ENCODE data around the gene SWAP70.

The SWAP70 gene

DNA sequence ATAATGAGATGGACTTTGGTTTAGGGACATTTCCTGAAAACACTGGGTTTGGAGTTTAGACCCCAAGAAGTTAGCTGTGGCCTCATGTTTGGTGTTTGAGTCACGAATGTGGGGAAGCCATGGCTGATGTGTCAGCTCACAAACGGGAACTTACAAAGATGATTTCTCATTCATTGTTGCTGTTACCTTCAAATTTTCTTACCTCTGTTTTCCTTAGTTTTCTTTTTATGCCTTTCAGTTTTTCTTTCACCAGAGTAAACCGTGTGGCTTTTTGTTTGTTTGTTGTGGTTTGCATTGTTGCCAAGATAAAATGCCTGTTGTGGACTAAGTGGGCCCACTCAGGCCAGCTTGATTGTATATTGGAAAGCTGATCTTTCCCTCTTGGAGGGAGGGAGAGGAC lies 89.1 kb downstream of the SWAP70 start:
- Histone ChIP-seq H3K9ac (no peak overlapping the region), H3K4me3 (ENCODE audit: low read depth, low read length) (no peak overlapping the region), H3K36me3 (ENCODE audit: control insufficient read depth, insufficient read depth, low read length) (no peaks in the 10 kb centered on the region), H3K9me3 (ENCODE audit: control insufficient read depth, low read length) (no peaks in the 10 kb centered on the region), H3K79me2 (no peaks in the 10 kb centered on the region), H3K4me2 (ENCODE audit: low read length) (no peak overlapping the region), H3K4me1 (no peaks in the 10 kb centered on the region), H2AFZ (no peak overlapping the region), H3K27me3 (ENCODE audit: control insufficient read depth, insufficient read depth, low read length) (no peaks in the 10 kb centered on the region), H3K27ac (no peak overlapping the region)
- TF ChIP-seq, protein P1, sequence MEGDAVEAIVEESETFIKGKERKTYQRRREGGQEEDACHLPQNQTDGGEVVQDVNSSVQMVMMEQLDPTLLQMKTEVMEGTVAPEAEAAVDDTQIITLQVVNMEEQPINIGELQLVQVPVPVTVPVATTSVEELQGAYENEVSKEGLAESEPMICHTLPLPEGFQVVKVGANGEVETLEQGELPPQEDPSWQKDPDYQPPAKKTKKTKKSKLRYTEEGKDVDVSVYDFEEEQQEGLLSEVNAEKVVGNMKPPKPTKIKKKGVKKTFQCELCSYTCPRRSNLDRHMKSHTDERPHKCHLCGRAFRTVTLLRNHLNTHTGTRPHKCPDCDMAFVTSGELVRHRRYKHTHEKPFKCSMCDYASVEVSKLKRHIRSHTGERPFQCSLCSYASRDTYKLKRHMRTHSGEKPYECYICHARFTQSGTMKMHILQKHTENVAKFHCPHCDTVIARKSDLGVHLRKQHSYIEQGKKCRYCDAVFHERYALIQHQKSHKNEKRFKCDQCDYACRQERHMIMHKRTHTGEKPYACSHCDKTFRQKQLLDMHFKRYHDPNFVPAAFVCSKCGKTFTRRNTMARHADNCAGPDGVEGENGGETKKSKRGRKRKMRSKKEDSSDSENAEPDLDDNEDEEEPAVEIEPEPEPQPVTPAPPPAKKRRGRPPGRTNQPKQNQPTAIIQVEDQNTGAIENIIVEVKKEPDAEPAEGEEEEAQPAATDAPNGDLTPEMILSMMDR (IDR thresholded peaks at IDR 0.05) = no peak

DNA sequence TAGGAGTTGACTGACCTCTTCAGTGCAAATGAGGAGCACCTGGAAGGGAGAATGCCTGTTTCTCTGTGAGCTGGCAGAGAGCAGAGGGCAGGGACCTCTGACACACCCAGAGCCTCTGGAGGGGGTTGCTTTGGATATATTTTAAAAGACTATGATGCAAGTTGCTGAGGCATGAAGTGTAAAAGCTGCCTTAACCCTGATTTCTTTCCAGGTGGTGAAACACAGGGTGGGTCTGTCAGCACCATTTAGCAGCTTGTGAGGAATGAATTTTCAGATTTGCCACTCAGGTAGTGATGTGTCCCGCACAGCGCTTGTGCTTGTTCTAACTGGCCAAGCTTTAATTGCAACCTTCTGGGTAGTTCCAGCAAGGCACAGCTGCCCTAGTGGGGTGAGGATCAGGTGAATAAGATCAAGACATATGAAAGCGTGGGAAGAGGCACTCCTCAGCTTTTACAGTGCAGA lies 90.2 kb downstream of the SWAP70 start:
- H3K4me3 ChIP-seq (ENCODE audit: low read depth, low read length) = no peak overlapping the region
- H3K9ac ChIP-seq = no peak overlapping the region
- no peak overlapping the region for H3K4me2 ChIP-seq (ENCODE audit: low read length)
- no peaks in the 10 kb centered on the region for H3K4me1 ChIP-seq
- H2AFZ ChIP-seq = no peak overlapping the region
- no peak overlapping the region for H3K27ac ChIP-seq
- no peaks in the 10 kb centered on the region for H3K27me3 ChIP-seq (ENCODE audit: control insufficient read depth, insufficient read depth, low read length)
- H3K79me2 ChIP-seq = no peaks in the 10 kb centered on the region
- H3K9me3 ChIP-seq (ENCODE audit: control insufficient read depth, low read length) = no peaks in the 10 kb centered on the region
- no peaks in the 10 kb centered on the region for H3K36me3 ChIP-seq (ENCODE audit: control insufficient read depth, insufficient read depth, low read length)
- TF ChIP-seq, protein P1 (IDR thresholded peaks at IDR 0.05) = no peak

DNA sequence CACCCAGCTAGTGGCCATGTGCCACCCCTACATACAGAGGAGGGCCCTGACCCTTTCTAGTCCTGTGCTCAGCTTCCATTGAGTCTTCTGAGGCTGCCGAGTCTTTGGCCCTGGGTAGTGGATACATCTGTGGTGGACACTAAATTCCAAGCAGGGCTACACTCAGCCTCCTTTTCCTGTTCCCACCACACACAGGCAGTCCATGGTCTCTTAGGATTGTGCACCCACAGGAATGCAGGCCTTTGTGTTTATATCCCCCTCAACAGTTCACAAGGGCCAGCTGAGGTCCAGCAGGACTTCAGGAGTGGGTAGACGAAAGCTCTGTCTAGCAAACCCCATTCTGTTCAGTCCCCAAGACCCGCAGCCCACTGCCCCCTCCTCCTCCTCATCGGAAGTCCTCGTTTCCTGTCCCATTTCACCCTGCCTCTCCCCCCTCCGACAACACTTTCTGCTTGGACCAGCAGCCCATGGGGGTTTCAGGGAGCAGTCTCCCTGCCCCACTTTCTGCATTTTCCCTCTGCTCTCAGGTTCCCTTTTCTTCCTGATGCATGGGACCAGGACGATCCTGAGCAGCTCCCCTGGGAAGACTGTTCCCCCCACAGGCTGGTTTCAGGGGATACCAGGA lies 91.8 kb downstream of the SWAP70 start:
- no peak overlapping the region for H3K4me2 ChIP-seq (ENCODE audit: low read length)
- no peak overlapping the region for H3K4me3 ChIP-seq (ENCODE audit: low read depth, low read length)
- no peak overlapping the region for H3K27ac ChIP-seq

DNA sequence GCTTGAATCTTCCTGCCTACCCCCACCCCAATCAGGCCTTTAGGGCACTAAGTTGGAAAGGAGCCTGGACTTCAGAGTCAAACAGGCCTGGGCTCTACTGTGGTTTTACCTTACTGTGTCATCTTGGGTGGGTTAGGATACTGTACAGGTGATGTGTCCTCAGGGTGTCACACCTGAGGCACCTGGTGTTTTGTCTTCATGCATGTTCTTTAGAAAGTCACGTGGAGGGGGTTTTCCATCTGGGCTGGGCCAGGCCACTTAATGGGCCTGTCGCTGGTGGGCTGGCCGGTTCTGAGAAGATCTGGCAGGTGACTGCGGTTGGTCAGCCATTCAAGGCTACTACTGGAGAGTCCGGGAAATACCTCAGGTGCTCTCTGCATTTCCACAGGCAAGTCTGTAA lies 92.6 kb downstream of the SWAP70 start:
- Histone ChIP-seq H3K36me3 (ENCODE audit: control insufficient read depth, insufficient read depth, low read length) (no peaks in the 10 kb centered on the region), H3K27ac (no peak overlapping the region), H3K27me3 (ENCODE audit: control insufficient read depth, insufficient read depth, low read length) (no peaks in the 10 kb centered on the region), H3K4me3 (ENCODE audit: low read depth, low read length) (no peak overlapping the region), H3K4me2 (ENCODE audit: low read length) (no peak overlapping the region), H3K9me3 (ENCODE audit: control insufficient read depth, low read length) (no peaks in the 10 kb centered on the region), H3K79me2 (no peaks in the 10 kb centered on the region), H3K9ac (no peak overlapping the region), H2AFZ (no peak overlapping the region), H3K4me1 (peaks cover 7% of the 10 kb centered on the region)
- TF ChIP-seq, protein P1 (IDR thresholded peaks at IDR 0.05) = no peak

More for the DNA sequence above, 91.8 kb downstream of the SWAP70 start:
- TF ChIP-seq, protein P1 (IDR thresholded peaks at IDR 0.05) = no peak
- H3K9me3 ChIP-seq (ENCODE audit: control insufficient read depth, low read length) = no peaks in the 10 kb centered on the region
- H3K4me1 ChIP-seq = peaks cover 7% of the 10 kb centered on the region
- H2AFZ ChIP-seq = no peak overlapping the region
- H3K27me3 ChIP-seq (ENCODE audit: control insufficient read depth, insufficient read depth, low read length) = no peaks in the 10 kb centered on the region
- no peak overlapping the region for H3K9ac ChIP-seq
- H3K79me2 ChIP-seq = no peaks in the 10 kb centered on the region
- no peaks in the 10 kb centered on the region for H3K36me3 ChIP-seq (ENCODE audit: control insufficient read depth, insufficient read depth, low read length)

DNA sequence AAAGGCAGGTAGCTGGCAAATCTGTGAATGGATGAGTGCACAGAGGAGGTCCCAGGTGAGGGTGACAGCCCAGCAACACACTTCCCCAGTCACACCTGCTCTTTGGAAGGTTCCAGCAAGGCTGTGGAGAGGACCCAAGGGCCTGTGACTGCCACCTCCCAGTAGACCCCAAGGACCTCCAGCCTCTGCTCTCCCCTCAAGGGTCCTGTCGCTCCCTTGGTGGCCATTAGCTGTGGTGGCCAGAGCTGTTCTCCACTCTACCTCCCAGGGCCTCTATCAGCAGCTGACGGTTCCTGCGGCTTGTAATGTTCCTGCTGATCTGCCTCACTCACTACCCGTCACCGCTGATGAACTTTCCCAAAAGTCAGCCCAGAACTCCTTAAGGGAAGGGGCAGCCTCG lies 93.0 kb downstream of the SWAP70 start:
- Histone ChIP-seq H3K4me1 (peaks cover 7% of the 10 kb centered on the region), H3K79me2 (no peaks in the 10 kb centered on the region), H3K4me2 (ENCODE audit: low read length) (no peak overlapping the region), H3K27ac (no peak overlapping the region), H3K4me3 (ENCODE audit: low read depth, low read length) (no peak overlapping the region), H2AFZ (no peak overlapping the region), H3K9me3 (ENCODE audit: control insufficient read depth, low read length) (no peaks in the 10 kb centered on the region), H3K36me3 (ENCODE audit: control insufficient read depth, insufficient read depth, low read length) (no peaks in the 10 kb centered on the region), H3K27me3 (ENCODE audit: control insufficient read depth, insufficient read depth, low read length) (no peaks in the 10 kb centered on the region), H3K9ac (no peak overlapping the region)
- TF ChIP-seq, protein P1 (IDR thresholded peaks at IDR 0.05) = no peak

Measured in parathyroid adenoma (tissue), 2 donors.